ENCODE results near the gene GCC1. TPM values are rescaled to one million over a fixed set of nuclear protein-coding genes. Genes with fewer than 3 reads are reported as not detected.
"Not testable (repeated sequence)": the region's sequence is repeated elsewhere in the genome, so short reads cannot be mapped to it uniquely, and the experiment has no call there.

The GCC1 gene
- total RNA-seq, 2 experiments from 2014 or later = 13.3 to 18.3 TPM

- no peaks in the 10 kb centered on the region for H3K4me1 ChIP-seq (ENCODE audit: insufficient read depth, low read length, poor library complexity, severe bottlenecking)
- 0 out of 2 replicates have a peak, but pooled peaks cover 5% of the 10 kb centered on the region for H3K9me3 ChIP-seq (ENCODE audit: low read length)
- H2AFZ ChIP-seq (ENCODE audit: low read length) = no peak overlapping the region
- H3K4me2 ChIP-seq (ENCODE audit: low read length) = no peak overlapping the region
- CTCF ChIA-PET (ENCODE audit: unreplicated experiment) = no interaction called here
- no peaks in the 10 kb centered on the region; the same call in 1 of the 2 replicates for H3K9me2 ChIP-seq (ENCODE audit: insufficient read depth, low read length)
- intact Hi-C loops (cut with micrococcal nuclease; ENCODE audit: unreplicated experiment) = no loop called here
- no peak overlapping the region for H3K27ac ChIP-seq (ENCODE audit: low read depth, low read length, poor library complexity, severe bottlenecking)
- H3K79me2 ChIP-seq (ENCODE audit: insufficient read depth, low read depth, low read length) = no peaks in the 10 kb centered on the region
- H4K20me1 ChIP-seq (ENCODE audit: insufficient read depth, low read length) = no peaks in the 10 kb centered on the region
- no peak overlapping the region for H3K4me3 ChIP-seq (ENCODE audit: low read depth, low read length, poor library complexity, severe bottlenecking)
- peak; percentile 54 for TF ChIP-seq CTCF (conservative IDR thresholded peaks at IDR 0.05; ENCODE audit: low read length)
- TF ChIP-seq EZH2phosphoT487 (IDR thresholded peaks at IDR 0.05; ENCODE audit: borderline replicate concordance, low read depth, low read length) = no peak
- peak; percentile 2 for DNase-seq (ENCODE audit: low spot score)
- H3K36me3 ChIP-seq (ENCODE audit: insufficient read depth, low read length) = no peaks in the 10 kb centered on the region
- BruUV-seq (replicated peaks) = no TSS peak
- POLR2A ChIA-PET = no interaction called here
These were observed 35.1 kb downstream of the GCC1 start for GRCh38 chr7:127550247-127550646.

GRCh38 chr7:127546313-127546712 lies 39.1 kb downstream of the GCC1 start:
- Histone ChIP-seq H3K79me2 (ENCODE audit: insufficient read depth, low read depth, low read length) (no peaks in the 10 kb centered on the region), H4K20me1 (ENCODE audit: insufficient read depth, low read length) (no peaks in the 10 kb centered on the region), H3K9me2 (ENCODE audit: insufficient read depth, low read length) (no peaks in the 10 kb centered on the region; the same call in 1 of the 2 replicates), H3K27ac (ENCODE audit: low read depth, low read length, poor library complexity, severe bottlenecking) (no peak overlapping the region), H3K9me3 (ENCODE audit: low read length) (0 out of 2 replicates have a peak, but pooled peaks cover 5% of the 10 kb centered on the region), H3K36me3 (ENCODE audit: insufficient read depth, low read length) (no peaks in the 10 kb centered on the region), H3K4me3 (ENCODE audit: low read depth, low read length, poor library complexity, severe bottlenecking) (no peak overlapping the region), H3K4me2 (ENCODE audit: low read length) (no peak overlapping the region), H2AFZ (ENCODE audit: low read length) (no peak overlapping the region), H3K4me1 (ENCODE audit: insufficient read depth, low read length, poor library complexity, severe bottlenecking) (no peaks in the 10 kb centered on the region)
- no peak for TF ChIP-seq CTCF (conservative IDR thresholded peaks at IDR 0.05; ENCODE audit: low read length)
- no peak for TF ChIP-seq EZH2phosphoT487 (IDR thresholded peaks at IDR 0.05; ENCODE audit: borderline replicate concordance, low read depth, low read length)
- CTCF ChIA-PET (ENCODE audit: unreplicated experiment) = no interaction called here
- no TSS peak for BruUV-seq (replicated peaks)
- intact Hi-C loops (cut with micrococcal nuclease; ENCODE audit: unreplicated experiment) = no loop called here
- DNase-seq (ENCODE audit: low spot score) = no peak
- POLR2A ChIA-PET = no interaction called here

GRCh38 chr7:127541548-127541947 lies 43.8 kb downstream of the GCC1 start:
- BruUV-seq (replicated peaks) = no TSS peak
- DNase-seq (ENCODE audit: low spot score) = no peak
- intact Hi-C loops (cut with micrococcal nuclease; ENCODE audit: unreplicated experiment) = no loop called here
- H2AFZ ChIP-seq (ENCODE audit: low read length) = no peak overlapping the region
- H3K9me3 ChIP-seq (ENCODE audit: low read length) = 0 out of 2 replicates have a peak, but pooled peaks cover 5% of the 10 kb centered on the region
- POLR2A ChIA-PET = no interaction called here
- H3K79me2 ChIP-seq (ENCODE audit: insufficient read depth, low read depth, low read length) = no peaks in the 10 kb centered on the region
- H3K4me2 ChIP-seq (ENCODE audit: low read length) = no peak overlapping the region
- no peak overlapping the region for H3K4me3 ChIP-seq (ENCODE audit: low read depth, low read length, poor library complexity, severe bottlenecking)
- no peaks in the 10 kb centered on the region for H3K4me1 ChIP-seq (ENCODE audit: insufficient read depth, low read length, poor library complexity, severe bottlenecking)
- H3K27ac ChIP-seq (ENCODE audit: low read depth, low read length, poor library complexity, severe bottlenecking) = no peak overlapping the region
- no peaks in the 10 kb centered on the region for H3K9me2 ChIP-seq (ENCODE audit: insufficient read depth, low read length)
- CTCF ChIA-PET (ENCODE audit: unreplicated experiment) = no interaction called here
- H4K20me1 ChIP-seq (ENCODE audit: insufficient read depth, low read length) = no peaks in the 10 kb centered on the region
- no peaks in the 10 kb centered on the region for H3K36me3 ChIP-seq (ENCODE audit: insufficient read depth, low read length)
- no peak for TF ChIP-seq EZH2phosphoT487 (IDR thresholded peaks at IDR 0.05; ENCODE audit: borderline replicate concordance, low read depth, low read length)
- no peak for TF ChIP-seq CTCF (conservative IDR thresholded peaks at IDR 0.05; ENCODE audit: low read length)

GRCh38 chr7:127540461-127540860 lies 44.9 kb downstream of the GCC1 start:
- intact Hi-C loops (cut with micrococcal nuclease; ENCODE audit: unreplicated experiment); CTCF ChIA-PET (ENCODE audit: unreplicated experiment); DNase-seq (ENCODE audit: low spot score): not testable (repeated sequence)

More at GRCh38 chr7:127540461-127540860, 44.9 kb downstream of the GCC1 start:
- BruUV-seq (replicated peaks); H4K20me1 ChIP-seq (ENCODE audit: insufficient read depth, low read length); H3K4me2 ChIP-seq (ENCODE audit: low read length); H3K9me2 ChIP-seq (ENCODE audit: insufficient read depth, low read length); H2AFZ ChIP-seq (ENCODE audit: low read length); POLR2A ChIA-PET; H3K4me3 ChIP-seq (ENCODE audit: low read depth, low read length, poor library complexity, severe bottlenecking); H3K27ac ChIP-seq (ENCODE audit: low read depth, low read length, poor library complexity, severe bottlenecking); H3K9me3 ChIP-seq (ENCODE audit: low read length); H3K4me1 ChIP-seq (ENCODE audit: insufficient read depth, low read length, poor library complexity, severe bottlenecking); H3K36me3 ChIP-seq (ENCODE audit: insufficient read depth, low read length); H3K79me2 ChIP-seq (ENCODE audit: insufficient read depth, low read depth, low read length): not testable (repeated sequence)

All from OCI-LY7 (cell line).